NCI-H1436 treated with DMSO at 0.1 percent for 48 hours (cell line): Measurements from ENCODE around the gene GRAMD1C.
A peak's percentile ranks its signal among the peaks of the same experiment; 100 is the strongest.
"Not testable (repeated sequence)": the region's sequence is repeated elsewhere in the genome, so short reads cannot be mapped to it uniquely, and the experiment has no call there.

Experiments
- DNase-seq: peaks from one replicate; lab custom pipeline; 2025; lab: John Stamatoyannopoulos, UW

The GRAMD1C gene

DNA sequence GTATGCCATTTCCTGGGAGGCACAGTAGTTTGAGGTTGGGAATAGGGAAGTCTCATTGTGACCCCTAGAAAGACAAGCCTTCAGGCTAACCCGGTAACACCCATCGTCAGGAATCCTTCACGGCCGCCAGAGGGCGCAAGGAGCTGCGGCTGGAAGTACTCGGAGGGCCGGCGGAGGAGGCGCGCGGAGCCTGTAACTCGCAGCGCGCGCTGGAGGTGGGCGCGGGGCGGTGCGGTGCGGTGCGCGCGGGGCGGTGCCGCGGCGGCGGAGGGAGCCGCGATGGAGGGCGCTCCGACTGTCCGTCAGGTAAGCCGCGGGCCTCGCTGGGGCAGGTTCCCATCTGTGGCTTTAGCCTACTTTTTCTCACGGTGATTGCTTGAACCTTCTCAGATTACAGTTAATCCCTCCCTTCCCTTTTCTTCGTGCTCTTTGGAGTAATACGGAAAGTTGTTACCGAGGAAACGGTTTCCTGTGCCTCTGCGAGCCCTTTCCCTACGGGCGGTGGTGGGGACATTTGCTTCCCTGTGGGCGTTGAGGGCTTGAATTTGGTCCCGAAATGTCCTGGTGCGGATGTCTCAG, at the start of gene GRAMD1C:
Gene GRAMD1C, plus strand, starts transcription at position 158 of the 579 bp plus-strand sequence. Its CDS starts 122 bp downstream, at position 280.
- DNase-seq, result peak; percentile 71

DNA sequence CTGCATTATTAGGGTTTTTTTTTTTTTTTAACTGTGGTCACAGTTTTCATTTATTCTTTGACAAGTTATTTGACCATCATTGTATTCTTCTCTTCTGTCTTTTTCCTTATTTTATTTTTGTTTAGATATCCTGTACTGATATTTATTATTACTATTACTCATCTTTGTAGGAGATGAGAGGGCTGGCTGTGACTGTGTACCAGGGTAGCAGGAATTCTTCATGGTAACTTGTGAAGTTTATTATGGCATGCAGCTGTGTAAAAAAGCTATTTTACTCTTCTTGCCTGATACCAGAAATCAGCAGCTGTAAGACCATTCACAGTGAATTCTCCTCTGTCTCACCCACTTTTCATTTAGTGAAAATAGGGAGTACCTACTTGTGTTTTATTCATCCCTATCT, 47.2 kb upstream of the GRAMD1C start:
- DNase-seq, result no peak

DNA sequence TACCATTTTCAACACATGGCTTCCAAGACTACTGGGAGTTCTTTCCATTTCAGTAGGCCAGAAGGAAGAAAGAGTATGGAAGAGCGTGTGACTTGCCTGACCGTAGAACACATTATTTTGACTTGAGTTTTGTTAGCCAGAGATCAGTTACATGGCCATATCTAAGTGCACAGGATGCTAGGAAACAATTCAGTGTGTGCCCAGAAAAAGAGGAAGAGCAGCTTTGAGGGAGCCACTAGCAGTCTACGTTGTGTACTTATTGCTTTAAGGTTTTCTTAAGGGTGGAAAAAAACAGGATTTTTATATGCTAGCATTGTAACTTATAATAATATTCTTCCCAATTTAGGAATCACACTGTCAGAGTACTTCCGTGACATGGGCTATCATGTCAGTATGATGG, 44.1 kb upstream of the GRAMD1C start:
- DNase-seq, result no peak

DNA sequence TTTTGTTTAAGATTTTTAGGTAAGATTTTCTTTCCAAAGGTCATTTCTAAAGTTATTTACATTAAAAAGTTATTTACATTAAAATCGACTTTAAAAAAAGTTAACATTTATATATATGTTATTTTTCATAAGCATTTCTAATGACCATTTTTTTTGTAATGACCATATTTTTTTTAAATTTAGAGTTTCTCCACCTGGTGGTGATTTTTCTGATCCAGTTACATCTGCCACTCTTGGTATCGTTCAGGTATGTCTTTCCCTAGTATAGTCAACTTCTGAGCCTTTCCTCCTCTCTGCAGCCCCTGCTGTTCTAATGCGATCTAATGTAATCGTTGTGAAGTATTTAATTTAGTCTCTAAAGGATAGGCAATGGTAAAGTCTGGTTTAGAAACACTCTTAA, 42.9 kb upstream of the GRAMD1C start:
- DNase-seq, result no peak

DNA sequence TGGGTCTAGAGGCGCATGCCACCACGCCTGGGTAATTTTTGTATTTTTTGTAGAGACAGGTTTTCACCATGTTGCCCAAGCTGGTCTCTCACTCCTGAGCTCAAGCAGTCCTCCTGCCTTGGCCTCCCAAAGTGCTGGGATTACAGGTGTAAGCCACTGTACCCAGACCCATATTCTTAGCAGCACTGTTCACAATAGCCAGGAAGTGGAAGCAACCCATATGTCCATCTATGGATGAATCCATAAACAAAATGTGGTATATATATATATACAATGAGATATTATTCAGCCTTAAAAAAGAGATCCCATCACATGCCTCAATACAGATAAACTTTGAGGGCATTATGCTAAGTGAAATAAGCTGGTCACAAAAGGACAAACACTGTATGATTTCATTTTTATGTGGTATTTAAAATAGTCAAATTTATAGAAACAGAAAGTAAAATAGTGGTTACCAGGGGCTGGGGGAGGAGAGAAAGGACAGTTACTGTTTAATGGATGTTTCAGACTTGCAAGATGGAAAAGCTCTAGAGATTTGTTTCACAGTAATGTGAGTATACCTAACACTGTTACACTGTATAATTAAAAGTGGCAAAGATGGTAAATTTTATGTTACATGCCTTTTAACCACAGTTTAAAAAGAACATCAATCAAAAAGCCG, 35.7 kb upstream of the GRAMD1C start:
- no peak for DNase-seq

DNA sequence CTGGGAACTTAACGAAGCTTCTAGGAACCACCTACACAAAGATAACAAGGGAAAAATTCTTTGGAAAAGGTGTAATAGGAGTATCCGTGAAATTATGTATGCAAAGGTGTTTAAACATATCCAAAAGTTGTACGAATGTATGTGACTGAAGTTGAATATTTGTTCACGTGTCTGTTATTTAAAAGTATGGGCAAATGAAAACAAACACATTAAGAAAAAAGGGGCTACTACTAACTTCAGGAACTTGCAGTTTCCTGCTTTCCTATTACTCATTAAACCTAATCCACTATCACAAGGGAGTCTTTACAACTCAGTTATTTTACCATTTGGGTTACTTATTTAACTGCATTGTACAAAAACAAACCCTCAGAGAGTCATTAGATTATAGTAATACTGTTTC, 33.9 kb upstream of the GRAMD1C start:
- DNase-seq, result no peak

DNA sequence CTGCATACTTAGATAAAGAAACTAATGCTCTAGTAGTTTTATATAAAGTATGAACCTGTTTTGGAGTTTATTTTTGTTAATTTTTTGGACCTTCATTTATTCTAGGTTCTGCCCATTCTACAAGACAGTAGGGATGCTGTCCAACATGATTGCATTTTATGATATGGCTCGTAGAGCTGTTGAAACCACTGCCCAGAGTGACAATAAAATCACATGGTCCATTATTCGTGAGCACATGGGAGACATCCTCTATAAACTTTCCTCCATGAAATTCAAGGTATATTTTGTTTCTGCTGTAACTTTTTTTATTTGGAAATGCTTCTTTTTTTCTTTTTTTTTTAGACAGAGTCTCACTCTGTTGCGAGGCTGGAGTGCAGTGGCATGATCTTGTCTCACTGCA, 33.3 kb upstream of the GRAMD1C start:
- no peak for DNase-seq

DNA sequence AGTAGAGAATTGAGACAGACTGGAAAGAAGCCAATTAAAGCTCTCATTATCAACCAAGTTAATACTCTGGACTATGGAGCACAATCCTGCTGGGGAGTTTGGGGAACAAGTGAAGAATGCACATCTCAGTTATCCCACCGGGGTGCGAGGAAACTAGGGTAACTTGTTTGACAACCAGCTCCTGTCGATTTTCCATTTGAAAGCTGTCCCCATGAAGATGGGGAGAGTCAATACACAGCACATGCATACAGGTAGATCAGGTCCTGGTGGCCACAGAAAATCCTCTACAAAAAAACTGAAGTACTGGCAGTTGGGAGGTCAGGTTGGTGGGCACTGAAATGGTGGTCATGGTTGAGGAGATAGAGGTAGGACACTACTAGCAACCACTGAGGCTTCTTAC, 25.7 kb upstream of the GRAMD1C start:
- DNase-seq, result no peak

DNA sequence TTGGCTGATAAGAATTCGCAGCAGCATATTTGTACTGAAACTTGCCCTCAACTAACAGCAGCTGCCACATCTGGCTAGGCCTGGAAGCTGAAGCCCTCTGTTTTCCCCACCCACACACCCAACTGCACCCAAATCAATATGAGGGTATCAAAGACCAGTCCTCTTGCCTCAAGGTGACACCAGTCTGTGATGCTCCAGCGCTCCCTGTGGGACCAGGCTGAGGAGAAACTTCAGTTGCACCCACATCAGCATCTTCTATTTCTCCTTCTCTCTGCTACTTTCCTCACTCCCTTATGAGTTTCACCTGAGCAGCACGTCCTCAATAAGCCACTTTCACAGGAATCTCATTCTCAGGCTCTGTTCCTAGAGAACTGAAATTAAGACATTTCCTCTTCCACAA, 18.7 kb upstream of the GRAMD1C start:
- DNase-seq, result no peak

DNA sequence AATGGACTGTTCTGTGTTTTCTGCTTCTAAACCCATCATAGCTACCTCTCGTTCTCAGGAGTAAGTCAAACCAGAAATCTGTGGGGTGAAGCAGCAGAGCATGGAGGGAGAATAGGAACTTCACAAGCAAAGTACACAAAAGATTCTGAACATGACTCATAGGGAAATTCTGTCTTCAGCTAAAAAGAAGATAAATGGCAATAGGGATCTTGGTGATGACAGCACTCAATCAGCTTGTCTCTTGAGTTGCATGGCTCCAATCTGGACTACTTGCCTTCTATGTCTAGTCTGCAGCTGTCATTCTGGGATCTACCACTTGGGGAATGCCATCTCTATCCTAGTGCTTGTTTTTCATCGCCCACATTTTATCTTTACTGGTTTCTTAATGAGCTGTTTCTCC, 13.5 kb upstream of the GRAMD1C start:
- no peak for DNase-seq

DNA sequence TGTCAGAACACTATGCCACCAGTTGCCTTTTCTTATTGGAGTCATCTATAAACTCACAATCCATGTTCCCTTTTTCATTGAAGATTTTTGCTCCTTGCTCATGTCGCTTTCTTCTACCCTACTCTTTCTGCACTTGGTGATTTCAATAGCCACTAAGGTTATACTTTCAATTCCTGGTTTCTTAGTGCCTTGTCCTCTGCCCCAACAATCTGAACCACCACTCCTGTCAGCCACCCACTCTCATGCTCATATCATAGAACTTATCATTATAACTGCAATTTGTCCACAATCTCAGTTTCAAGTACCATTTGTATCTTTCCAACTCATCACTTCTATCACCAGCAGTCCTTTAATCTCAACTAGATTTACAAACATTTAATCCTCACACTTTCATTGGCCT, 10.0 kb upstream of the GRAMD1C start:
- DNase-seq, result no peak

DNA sequence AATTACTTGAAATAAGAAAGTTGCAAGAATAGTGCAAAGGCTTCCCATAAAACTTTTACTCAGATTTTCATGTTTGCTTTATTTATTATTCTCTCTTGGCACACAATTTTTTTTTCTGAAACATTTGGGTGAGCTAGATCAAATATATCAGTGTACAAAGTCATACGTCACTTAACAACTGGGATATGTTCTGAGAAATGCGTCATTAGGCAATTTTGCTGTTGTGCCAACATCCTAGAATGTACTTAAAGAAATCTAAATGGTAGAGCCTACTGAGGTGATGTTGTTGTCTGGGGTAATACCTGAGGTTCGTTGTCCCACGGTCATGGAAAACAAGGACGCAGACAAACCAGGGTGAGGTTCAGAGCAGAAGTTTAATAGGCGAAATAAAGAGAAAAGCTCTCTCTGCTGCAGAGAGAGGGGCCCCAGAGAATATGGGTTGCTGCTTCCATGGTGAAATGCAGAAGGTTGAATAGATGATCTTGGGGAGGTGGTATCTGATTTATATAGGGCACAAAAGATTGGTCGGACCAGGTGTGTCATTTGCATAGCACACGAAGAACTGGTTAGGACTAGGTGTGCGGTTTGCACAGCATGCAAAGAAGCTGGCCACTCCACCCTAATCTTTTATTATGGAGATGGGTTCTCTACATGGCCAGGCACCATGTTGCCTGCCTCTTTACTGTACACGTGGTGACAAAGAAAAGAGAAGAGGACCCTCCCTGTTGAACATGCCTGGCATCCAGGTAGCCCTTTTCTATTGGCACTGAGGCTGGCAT, 8.8 kb upstream of the GRAMD1C start:
- DNase-seq, result no peak

DNA sequence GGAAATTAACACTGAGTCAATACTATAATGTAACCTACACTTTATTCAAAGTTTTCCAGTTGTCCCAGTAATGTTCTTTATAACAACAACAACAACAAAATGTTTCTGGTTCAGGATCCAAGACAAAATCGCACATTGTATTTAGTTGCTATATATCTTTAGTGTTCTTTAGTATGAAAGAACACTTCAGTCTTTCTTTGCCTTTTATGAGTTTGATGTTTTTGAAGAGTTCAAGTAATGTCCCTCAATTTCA, 7.6 kb upstream of the GRAMD1C start:
- DNase-seq, result no peak

DNA sequence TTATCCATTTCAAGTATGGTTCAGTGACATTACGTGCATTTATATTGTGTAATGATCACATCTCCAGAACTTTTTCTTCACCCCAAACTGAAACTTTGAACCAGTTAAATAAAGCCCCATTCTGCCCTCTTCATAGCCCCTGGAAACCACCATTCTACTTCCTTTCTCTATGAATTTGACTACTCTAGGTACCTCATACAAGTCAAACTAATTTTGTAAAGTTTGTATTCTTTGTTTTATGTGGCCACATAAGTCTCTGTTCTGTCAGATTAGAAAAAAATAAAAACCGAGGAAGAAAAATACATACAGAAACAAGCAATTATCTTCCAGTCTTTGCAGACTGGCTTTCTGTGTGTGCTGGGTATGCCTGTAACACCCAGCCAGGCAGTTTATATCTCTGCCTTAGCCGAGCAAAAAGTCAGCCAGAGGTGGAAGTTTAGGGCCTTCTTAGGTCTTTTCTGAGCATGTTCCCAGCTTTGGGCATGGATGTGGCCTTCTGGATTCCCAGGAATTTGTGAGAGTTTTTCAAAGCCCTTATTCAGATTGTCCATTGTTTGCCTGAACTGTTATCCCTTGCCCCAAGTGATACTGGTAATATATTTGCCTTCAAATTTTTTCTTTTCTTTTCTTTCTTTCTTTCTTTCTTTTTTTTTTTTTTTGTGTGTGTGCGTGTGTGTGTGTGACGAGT, 6.0 kb upstream of the GRAMD1C start:
- DNase-seq, result no peak

DNA sequence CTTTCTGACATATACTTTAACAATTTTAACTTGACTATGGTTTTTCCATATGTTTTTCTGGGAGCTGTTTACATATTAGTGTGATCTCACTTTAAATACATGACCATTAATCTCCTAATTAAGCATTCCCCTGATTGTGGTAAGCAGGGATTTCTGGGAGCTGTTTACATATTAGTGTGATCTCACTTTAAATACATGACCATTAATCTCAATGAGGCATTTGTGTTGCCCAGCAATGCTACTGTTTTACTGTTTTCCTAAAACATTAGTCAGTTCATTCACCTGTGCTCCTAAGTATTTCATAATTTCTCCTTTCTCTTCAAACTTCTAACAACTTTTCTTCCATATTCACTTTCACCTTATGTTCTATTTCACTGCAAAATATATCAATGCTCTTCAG, 3.6 kb upstream of the GRAMD1C start:
- DNase-seq, result no peak

DNA sequence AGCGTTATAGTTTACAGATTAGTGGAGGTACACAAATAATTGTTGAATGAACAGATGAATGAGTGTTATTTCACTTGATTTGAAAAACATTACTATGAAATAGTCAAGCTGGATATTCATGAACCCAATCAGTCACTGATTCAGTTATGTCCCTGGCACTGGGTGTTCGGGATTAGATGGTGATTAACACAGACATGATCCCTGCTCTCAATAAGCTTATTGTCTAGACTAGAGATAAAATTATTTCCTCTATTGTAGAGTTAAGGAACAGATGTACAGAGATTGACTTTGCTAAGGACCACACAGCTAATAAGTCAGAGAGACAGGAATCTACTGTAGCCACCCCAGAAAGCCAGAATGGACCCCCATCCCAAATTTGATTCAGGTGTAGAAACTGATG, 963 bp downstream of the GRAMD1C start:
- no peak for DNase-seq

DNA sequence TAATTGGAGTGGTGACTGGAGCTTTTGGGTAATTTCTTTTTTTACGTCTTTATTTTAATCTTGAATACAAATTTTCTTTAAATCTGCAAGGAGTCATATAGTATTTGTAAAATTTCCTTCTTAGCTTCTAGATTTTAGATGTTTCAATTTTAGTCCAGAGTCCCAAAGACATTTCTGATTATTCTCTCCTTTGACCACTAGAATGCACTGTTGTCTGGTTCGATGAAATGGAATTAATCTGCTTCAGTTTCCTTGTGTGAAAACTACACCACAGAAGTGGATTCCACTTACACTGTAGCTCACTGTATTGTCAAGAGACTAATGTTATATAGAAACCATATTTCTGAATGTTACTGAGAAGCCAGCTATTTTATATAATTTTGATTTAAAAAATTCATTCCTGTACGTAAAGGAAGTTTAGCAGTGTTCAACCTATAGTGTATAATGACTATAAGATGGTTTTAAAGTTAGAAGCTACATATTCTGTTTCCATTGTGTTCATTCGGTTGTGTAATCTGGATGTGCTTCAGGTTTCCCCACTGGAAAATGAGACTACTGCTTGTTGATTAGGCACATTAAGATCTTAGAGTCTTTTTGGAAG, 6.1 kb downstream of the GRAMD1C start:
- DNase-seq, result no peak

DNA sequence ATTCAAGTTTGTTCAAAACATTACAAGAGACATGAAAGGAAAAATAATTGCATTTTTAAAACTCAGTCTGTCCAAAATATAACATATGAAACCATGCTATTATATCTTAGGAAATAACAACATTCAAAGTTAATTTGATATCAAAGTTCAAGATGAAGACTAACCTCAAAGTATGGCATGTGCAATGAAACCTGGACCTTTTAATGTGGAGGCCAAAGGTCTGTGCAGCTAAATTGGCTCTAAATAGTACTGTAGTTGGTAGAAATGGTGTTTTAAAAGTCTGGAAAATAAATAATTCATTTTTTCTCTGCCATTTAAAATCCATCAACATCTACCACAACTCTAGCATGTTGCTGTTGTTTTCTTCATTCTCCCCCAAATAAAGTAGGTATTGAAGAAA, 8.7 kb downstream of the GRAMD1C start:
- DNase-seq, result no peak

DNA sequence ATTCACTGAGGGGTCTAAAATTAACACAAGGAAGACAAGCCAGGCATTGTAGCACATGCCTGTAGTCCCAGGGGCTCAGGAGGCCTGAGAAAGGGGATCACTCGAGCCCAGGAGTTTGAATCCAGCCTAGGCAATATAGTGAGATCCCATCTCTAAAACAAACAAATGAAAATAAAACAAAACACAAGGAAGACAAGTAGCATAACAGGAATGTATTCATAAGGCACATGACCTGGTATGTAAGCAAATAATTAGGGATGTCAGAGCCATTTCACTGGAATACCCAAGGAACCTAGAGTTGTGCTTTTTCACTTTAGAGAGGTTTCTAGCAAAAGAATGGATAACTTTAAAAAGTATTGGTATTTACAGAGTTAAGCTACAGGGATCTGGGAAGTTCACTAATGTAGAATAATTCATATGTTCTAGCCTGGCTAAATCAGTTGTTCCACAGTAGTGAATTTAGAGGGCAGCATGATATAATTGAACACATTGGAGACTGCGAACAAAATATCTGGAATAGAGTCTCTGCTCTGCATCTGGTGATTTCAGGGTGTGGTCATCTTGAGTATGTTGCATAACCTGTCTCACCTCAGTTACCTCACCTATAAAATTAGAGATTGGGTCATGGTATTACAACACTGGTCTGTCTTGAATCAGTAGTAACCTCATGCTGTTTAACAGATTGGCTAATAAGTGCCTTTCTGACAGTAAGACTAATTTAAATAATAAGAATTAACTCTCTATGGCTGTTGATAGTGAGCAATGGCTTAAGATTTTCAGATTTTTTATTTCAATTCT, 9.3 kb downstream of the GRAMD1C start:
- no peak for DNase-seq

DNA sequence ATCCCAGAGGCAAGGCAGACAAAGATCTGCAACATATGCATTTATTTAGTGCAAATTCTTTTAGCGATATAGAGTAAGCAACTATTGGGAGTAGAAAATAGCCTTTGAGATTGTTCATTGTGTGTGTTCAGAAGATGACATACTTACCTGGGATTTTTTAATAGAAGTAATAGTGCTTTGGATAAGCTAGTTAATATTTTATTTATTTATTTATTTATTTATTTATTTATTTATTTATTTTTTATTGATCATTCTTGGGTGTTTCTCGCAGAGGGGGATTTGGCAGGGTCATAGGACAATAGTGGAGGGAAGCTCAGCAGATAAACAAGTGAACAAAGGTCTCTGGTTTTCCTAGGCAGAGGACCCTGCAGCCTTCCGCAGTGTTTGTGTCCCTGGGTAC, 10.5 kb downstream of the GRAMD1C start:
- DNase-seq, result not testable (repeated sequence)

DNA sequence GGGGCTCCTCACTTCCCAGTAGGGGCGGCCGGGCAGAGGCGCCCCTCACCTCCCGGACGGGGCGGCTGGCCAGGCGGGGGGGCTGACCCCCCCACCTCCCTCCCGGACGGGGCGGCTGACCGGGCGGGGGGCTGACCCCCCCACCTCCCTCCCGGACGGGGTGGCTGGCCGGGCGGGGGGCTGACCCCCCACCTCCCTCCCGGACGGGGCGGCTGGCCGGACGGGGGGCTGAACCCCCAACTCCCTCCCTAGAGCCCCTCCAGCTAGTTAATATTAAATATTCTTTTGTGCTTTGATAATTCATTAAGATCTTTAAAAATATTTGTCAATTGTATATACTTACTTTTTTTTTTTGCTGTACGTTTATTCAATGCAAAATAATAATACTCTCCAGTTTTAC, 11.3 kb downstream of the GRAMD1C start:
- DNase-seq, result not testable (repeated sequence)

DNA sequence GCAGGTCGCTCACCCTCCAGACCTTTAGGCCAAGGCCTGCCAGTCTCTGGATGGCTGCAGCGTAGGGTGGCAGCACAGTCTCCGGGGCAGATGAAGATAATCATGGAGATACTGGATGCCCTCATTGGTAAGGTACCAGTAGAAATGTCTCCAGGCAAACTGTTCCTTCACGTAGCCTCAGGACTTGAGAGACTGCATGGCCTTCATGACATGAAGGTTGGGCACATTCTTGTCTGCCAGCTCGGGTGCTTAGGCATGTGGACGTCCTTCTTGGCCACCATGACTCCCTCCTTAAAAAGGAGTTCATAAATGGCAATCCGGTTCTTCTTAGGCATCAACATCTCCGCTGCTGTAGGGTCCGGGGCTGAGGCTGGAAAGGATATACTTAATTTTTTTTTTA, 11.8 kb downstream of the GRAMD1C start:
- not testable (repeated sequence) for DNase-seq
